ENCODE data around the gene LRP1B.

DNA sequence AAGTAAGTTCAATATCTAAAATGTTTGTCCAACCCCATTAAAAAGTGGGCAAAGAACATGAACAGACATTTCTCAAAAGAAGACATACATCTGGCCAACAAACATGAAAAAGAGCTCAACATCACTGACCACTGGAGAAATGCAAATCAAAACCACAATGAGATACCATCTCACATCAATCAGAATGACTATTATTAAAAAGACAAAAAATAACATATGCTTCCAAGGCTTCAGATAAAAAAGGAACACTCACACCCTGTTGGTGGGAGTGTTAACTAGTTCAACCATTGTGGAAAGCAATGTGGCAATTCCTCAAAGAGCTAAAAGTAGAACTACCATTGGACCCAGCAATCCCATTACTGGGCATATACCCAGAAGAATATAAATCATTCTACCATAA, 931.1 kb downstream of the LRP1B start:
- TF ChIP-seq EZH2phosphoT487 (IDR thresholded peaks at IDR 0.05; ENCODE audit: low read length) (no peak), EZH2 (optimal IDR thresholded peaks at IDR 0.05; ENCODE audit: low read depth, low read length) (no peak)
- TF ChIP-seq, protein P1, sequence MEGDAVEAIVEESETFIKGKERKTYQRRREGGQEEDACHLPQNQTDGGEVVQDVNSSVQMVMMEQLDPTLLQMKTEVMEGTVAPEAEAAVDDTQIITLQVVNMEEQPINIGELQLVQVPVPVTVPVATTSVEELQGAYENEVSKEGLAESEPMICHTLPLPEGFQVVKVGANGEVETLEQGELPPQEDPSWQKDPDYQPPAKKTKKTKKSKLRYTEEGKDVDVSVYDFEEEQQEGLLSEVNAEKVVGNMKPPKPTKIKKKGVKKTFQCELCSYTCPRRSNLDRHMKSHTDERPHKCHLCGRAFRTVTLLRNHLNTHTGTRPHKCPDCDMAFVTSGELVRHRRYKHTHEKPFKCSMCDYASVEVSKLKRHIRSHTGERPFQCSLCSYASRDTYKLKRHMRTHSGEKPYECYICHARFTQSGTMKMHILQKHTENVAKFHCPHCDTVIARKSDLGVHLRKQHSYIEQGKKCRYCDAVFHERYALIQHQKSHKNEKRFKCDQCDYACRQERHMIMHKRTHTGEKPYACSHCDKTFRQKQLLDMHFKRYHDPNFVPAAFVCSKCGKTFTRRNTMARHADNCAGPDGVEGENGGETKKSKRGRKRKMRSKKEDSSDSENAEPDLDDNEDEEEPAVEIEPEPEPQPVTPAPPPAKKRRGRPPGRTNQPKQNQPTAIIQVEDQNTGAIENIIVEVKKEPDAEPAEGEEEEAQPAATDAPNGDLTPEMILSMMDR (IDR thresholded peaks at IDR 0.05; ENCODE audit: low read length), result no peak
